Cardiac septum (tissue), 1 donor: Measurements from ENCODE around the gene ALDH1L1. TPM values are rescaled to one million over a fixed set of nuclear protein-coding genes. Genes with fewer than 3 reads are reported as not detected.
"Not testable (repeated sequence)": the region's sequence is repeated elsewhere in the genome, so short reads cannot be mapped to it uniquely, and the experiment has no call there.

Experiments
- DNase-seq: peaks from one replicate; pipeline ENCODE4 v3.0.0-alpha.2; 2020; ENCODE audit warnings: low spot score
- intact Hi-C: fragments of 100-400 bp; cut with DNase I; formaldehyde crosslinking; loops from one replicate; pipeline ENCODE4 v1.14.0; 2022
- total RNA-seq: library from RNA; stranded (reverse); fragmentation: NEBNext Ultra II Directional; extraction: Animal tissue kit (Norgen Biotek cat#: 25700); gene quantifications from one replicate; pipeline ENCODE4 v1.2.1, GENCODE V29; 2021
- donor health status: DM: no; HTN: no; CAD: no.

The ALDH1L1 gene
- total RNA-seq, 1 donor from 2014 or later = 26.8 TPM

GRCh38 chr3:126067959-126068358 is 112.4 kb downstream of the ALDH1L1 start:
- no peak for DNase-seq
- intact Hi-C loops = no loop called here

DNA sequence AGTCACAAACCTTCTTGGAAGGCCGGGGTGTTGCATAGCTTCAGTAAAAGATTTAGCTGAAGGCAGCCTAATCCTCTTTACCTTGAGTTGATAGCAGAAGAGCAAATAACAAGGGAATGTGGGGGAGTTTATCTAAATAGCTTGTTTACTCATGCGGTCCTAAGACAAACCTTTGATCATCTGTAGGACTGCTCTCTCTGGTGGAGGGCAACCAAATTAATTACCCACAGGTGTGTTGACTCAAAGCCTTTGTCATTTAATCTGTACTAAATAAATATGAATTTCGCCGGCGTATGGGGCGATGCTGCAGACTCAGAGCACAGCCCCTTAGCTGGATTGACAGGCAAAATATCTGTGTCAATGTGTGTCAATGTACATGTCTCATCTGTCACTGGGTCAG is 113.7 kb downstream of the ALDH1L1 start:
- DNase-seq, intact Hi-C loops: not testable (repeated sequence)

GRCh38 chr3:126065876-126066275 is 114.5 kb downstream of the ALDH1L1 start:
- DNase-seq = no peak
- intact Hi-C loops = no loop called here

DNA sequence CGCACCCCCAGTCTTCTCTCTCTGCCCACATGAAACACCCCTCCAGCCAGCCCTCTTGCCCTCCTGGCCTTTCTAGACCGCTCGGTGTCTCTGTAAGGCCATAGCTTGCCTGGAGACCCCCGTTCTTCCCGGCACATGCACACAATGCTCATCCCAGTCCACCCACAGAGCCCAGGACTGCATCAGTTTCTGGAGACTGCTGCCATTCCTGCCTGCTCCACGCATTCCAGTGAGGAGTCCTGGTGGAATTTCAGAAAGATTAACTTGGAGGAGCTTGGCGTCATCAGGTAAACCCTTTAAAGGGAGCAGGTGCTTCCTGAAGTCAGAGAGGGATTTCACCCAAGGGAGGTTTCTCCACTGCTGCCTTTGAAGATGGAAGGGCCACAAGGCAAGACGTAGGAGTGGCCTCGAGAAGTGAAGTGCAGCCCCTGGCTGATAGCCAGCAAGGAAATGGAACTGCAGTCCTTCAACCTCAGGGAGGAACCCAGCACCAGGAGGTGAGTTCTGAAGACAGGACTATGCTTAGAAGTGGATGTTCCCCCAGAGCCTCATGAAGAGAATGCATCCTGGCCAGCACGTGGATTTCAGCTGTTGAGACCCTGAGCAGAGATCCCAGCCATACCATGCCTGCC is 115.6 kb downstream of the ALDH1L1 start:
- no peak for DNase-seq
- intact Hi-C loops = no loop called here

GRCh38 chr3:126063358-126063965 is 116.9 kb downstream of the ALDH1L1 start:
- intact Hi-C loops = no loop called here
- no peak for DNase-seq

- intact Hi-C loops = no loop called here
- DNase-seq = no peak
These were observed 118.9 kb downstream of the ALDH1L1 start for GRCh38 chr3:126061301-126062032.

DNA sequence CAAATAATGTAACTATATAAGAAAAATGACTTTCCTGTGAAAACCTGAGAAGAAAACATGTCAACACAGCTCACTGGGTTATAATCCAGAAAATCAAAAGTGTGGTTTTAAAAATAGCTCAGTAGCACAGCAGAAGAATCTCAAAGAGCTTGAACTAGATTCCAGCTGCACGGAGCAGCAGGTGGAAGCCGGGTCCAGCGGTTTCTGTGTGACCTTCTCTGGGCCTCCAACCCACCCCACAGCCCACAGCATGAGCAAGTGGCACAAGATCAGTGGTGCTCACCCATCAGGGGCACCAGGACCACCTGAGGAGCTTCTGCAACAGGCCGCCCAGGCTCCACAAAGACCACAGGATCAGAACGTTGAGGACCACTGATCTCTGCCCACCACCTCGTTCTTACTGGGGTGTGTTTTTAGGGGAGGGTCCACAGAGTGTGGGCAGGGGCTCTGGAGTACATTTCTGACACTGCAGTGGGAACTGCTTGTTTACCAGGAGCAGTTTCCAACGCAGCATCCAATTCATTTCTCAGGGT is 119.7 kb downstream of the ALDH1L1 start:
- no peak for DNase-seq
- intact Hi-C loops = no loop called here

DNA sequence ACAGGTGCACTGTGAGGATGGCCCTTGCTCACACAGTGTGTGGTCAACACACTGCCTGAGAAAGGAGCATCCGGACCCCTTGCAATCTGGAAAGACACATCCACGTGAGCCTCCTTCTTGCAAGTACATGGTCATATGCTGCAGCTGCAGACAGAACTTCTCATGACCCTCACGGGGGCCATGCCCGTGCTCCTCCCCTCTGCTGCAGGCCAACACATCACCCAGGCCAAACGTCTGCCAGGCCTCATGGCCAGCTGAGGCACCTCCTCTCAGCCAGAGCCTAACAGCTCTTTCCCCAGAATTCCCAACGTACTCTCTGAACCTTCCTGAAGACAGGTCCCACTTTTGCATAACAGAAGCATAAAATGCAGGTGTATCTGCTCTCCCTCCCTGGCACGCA is 121.7 kb downstream of the ALDH1L1 start:
- intact Hi-C loops = no loop called here
- DNase-seq = no peak

- intact Hi-C loops = no loop called here
- DNase-seq = no peak
These were observed 122.5 kb downstream of the ALDH1L1 start for GRCh38 chr3:126057936-126058335.

- intact Hi-C loops = no loop called here
- DNase-seq = no peak
These were observed 122.9 kb downstream of the ALDH1L1 start for GRCh38 chr3:126057501-126057819.

DNA sequence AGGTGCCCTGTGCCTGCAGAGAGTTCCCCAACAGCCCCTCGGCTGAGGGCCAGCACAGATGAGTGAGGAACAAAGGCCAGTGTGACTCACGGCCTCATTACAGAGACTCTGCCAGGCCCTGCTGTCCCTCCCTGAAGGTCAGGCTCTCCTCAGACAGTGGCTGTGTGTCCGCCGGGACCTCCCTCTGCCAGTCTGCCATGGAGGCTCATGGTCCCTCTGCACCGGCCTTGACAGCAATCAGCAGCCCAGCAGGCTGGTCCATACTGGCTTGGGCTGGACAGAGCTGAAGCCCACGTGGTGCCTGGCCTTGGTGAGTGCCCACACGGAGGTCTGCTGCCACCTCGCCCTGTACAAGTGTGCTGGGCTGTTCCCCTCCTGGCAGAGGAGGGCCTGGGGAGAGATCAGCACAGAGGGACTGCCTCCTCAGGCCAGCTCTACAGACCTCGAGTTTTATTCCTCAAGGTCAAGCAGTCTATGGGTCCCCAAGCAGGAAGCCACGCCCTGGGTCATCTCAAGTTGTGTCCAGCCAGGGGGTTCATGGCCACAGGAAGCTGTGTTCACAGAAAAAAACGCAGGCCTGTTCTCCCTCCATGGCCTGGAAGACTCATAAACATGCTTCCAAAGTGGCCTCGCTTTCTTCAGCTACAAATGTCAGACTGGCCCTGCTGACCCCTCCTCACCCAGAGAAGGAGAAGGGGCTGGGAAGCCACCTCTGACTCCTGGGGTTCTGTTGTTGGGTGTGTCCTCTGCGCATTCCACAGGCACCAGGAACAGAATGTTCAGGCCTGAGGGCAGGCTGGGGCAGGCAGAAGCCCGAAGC is 123.5 kb downstream of the ALDH1L1 start:
- intact Hi-C loops = no loop called here
- DNase-seq = no peak

GRCh38 chr3:126056088-126056487 is 124.3 kb downstream of the ALDH1L1 start:
- no peak for DNase-seq
- intact Hi-C loops = no loop called here

GRCh38 chr3:126054870-126055269 is 125.5 kb downstream of the ALDH1L1 start:
- DNase-seq = no peak
- intact Hi-C loops = no loop called here

DNA sequence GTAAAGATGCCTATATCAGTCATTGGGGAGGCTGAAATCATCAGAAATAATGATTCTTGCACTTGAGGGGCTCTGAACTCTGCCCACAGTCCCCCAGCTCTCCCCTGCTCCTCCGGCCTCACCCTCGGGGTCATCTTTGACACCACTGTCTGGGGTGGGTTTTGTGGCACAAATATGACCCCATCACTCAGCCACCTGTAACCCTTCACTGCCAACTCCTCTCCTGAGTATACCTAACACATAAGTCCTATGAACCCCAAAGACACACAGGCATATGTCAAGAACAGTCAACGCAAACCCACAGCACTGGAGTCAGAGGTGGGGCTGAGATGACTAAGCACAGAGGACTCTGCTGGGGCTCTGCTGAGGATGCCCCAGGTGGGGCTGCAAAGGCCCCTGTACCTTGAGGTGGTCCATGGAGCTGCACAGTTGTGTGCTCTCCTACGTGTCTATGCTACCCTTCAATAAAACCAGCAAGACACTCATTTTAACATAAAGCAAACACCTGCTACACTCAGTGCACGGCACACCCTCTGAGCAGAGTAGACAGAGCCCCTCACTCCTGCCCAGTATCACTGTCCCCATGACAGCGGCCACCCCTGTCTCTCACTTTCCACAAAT is 126.3 kb downstream of the ALDH1L1 start:
- DNase-seq = no peak
- intact Hi-C loops = no loop called here

Other genes with a start within 250 kb of the ALDH1L1 start
- 1.7 TPM for gene ROPN1B, start 211.4 kb downstream of the ALDH1L1 start, total RNA-seq
- 35.6 TPM for gene SLC41A3, start 96.5 kb downstream of the ALDH1L1 start, total RNA-seq
- 11.5 TPM for gene KLF15, start 176.8 kb upstream of the ALDH1L1 start, total RNA-seq
- gene CFAP100, start 214.3 kb upstream of the ALDH1L1 start, total RNA-seq = not detected